ENCODE measurements around the gene SMYD1.

Gene SMYD1

DNA sequence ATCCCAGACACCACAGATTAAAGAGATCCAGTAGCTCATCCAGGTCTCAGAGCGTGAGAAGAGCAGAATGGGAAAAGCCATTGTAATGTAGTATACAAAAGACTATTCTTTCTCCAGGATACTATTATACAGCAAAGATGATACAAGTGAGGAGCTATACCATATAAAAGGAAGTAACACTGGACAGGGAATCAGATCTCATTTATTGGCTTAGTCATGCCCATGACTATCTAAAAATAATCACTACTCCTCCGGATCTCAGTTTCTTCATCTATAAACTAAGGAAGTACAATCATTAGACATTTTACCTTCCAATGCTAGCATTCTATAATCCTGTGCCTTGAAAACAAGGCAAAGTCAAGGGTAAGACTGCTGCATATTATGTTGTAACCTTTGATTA lies 31.4 kb upstream of the SMYD1 start:
- TF ChIP-seq REST (IDR thresholded peaks at IDR 0.05; ENCODE audit: low read depth) (no peak), NFIC (IDR thresholded peaks at IDR 0.05) (no peak), TEAD4 (IDR thresholded peaks at IDR 0.05) (no peak), CREB1 (IDR thresholded peaks at IDR 0.05; ENCODE audit: low read depth) (no peak), TCF12 (IDR thresholded peaks at IDR 0.05; ENCODE audit: low read depth) (no peak), YY1 (IDR thresholded peaks at IDR 0.05; ENCODE audit: low read depth) (no peak), MAX (IDR thresholded peaks at IDR 0.05) (no peak), EP300 (IDR thresholded peaks at IDR 0.05; ENCODE audit: borderline replicate concordance) (no peak), RAD21 (IDR thresholded peaks at IDR 0.05; ENCODE audit: low read depth) (no peak)

- no peak for TF ChIP-seq CEBPB (IDR thresholded peaks at IDR 0.05)
- TF ChIP-seq ZBTB7A (IDR thresholded peaks at IDR 0.05; ENCODE audit: low read depth) = no peak
- no peak for TF ChIP-seq YY1 (IDR thresholded peaks at IDR 0.05; ENCODE audit: low read depth)
- no peak for TF ChIP-seq CREB1 (IDR thresholded peaks at IDR 0.05; ENCODE audit: low read depth)
- TF ChIP-seq TEAD4 (IDR thresholded peaks at IDR 0.05) = no peak
- TF ChIP-seq FOXM1 (IDR thresholded peaks at IDR 0.05; ENCODE audit: borderline replicate concordance, low read depth) = no peak
- TF ChIP-seq NFIC (IDR thresholded peaks at IDR 0.05) = no peak
- no peak for TF ChIP-seq TCF12 (IDR thresholded peaks at IDR 0.05; ENCODE audit: low read depth)
- TF ChIP-seq USF1 (IDR thresholded peaks at IDR 0.05) = no peak
Observed at GRCh38 chr2:88036606-88037005, 31.0 kb upstream of the SMYD1 start.

- no peak for TF ChIP-seq ZBTB7A (IDR thresholded peaks at IDR 0.05; ENCODE audit: low read depth)
- no peak for TF ChIP-seq MAX (IDR thresholded peaks at IDR 0.05)
- no peak for TF ChIP-seq USF1 (IDR thresholded peaks at IDR 0.05)
- no peak for TF ChIP-seq EP300 (IDR thresholded peaks at IDR 0.05; ENCODE audit: borderline replicate concordance)
- TF ChIP-seq CREB1 (IDR thresholded peaks at IDR 0.05; ENCODE audit: low read depth) = no peak
- TF ChIP-seq FOXM1 (IDR thresholded peaks at IDR 0.05; ENCODE audit: borderline replicate concordance, low read depth) = no peak
- TF ChIP-seq TCF12 (IDR thresholded peaks at IDR 0.05; ENCODE audit: low read depth) = no peak
- TF ChIP-seq RAD21 (IDR thresholded peaks at IDR 0.05; ENCODE audit: low read depth) = no peak
- TF ChIP-seq EGR1 (IDR thresholded peaks at IDR 0.05) = no peak
- no peak for TF ChIP-seq YY1 (IDR thresholded peaks at IDR 0.05; ENCODE audit: low read depth)
- no peak for TF ChIP-seq TAF1 (IDR thresholded peaks at IDR 0.05; ENCODE audit: low read depth)
Observed at GRCh38 chr2:88038263-88039105, 29.1 kb upstream of the SMYD1 start.

- no peak for TF ChIP-seq FOXM1 (IDR thresholded peaks at IDR 0.05; ENCODE audit: borderline replicate concordance, low read depth)
- TF ChIP-seq TAF1 (IDR thresholded peaks at IDR 0.05; ENCODE audit: low read depth) = no peak
- no peak for TF ChIP-seq USF1 (IDR thresholded peaks at IDR 0.05)
- no peak for TF ChIP-seq MAX (IDR thresholded peaks at IDR 0.05)
- no peak for TF ChIP-seq TEAD4 (IDR thresholded peaks at IDR 0.05)
- TF ChIP-seq ZBTB7A (IDR thresholded peaks at IDR 0.05; ENCODE audit: low read depth) = no peak
- no peak for TF ChIP-seq CEBPB (IDR thresholded peaks at IDR 0.05)
- no peak for TF ChIP-seq RAD21 (IDR thresholded peaks at IDR 0.05; ENCODE audit: low read depth)
- no peak for TF ChIP-seq NFIC (IDR thresholded peaks at IDR 0.05)
- no peak for TF ChIP-seq CREB1 (IDR thresholded peaks at IDR 0.05; ENCODE audit: low read depth)
- no peak for TF ChIP-seq YY1 (IDR thresholded peaks at IDR 0.05; ENCODE audit: low read depth)
- no peak for TF ChIP-seq EGR1 (IDR thresholded peaks at IDR 0.05)
- TF ChIP-seq TCF12 (IDR thresholded peaks at IDR 0.05; ENCODE audit: low read depth) = no peak
- no peak for TF ChIP-seq EP300 (IDR thresholded peaks at IDR 0.05; ENCODE audit: borderline replicate concordance)
- TF ChIP-seq REST (IDR thresholded peaks at IDR 0.05; ENCODE audit: low read depth) = no peak
Observed at GRCh38 chr2:88042476-88042875, 25.1 kb upstream of the SMYD1 start.

DNA sequence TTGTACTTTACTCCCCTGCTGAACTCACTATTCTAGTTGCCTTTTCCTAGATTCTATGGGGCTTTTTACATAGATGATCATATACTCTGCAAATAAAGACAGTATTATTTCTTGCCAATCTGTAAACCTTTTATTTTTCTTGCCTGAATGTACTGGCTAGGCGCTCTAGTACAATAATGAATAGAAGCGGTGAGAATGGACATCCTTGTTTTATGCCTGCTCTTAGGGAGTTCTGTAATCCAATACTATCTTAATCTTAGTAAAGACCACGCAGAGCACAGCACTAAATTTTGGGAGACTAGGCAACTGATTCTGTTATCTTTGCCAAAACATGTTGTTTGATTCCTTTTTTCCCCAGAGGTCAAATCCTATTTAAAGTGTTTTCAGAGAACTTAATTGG lies 19.1 kb upstream of the SMYD1 start:
- TF ChIP-seq NFIC (IDR thresholded peaks at IDR 0.05) (no peak), REST (IDR thresholded peaks at IDR 0.05; ENCODE audit: low read depth) (no peak), EP300 (IDR thresholded peaks at IDR 0.05; ENCODE audit: borderline replicate concordance) (no peak), RAD21 (IDR thresholded peaks at IDR 0.05; ENCODE audit: low read depth) (no peak), TCF12 (IDR thresholded peaks at IDR 0.05; ENCODE audit: low read depth) (no peak), TEAD4 (IDR thresholded peaks at IDR 0.05) (no peak), USF1 (IDR thresholded peaks at IDR 0.05) (no peak), CREB1 (IDR thresholded peaks at IDR 0.05; ENCODE audit: low read depth) (no peak), MAX (IDR thresholded peaks at IDR 0.05) (no peak), TAF1 (IDR thresholded peaks at IDR 0.05; ENCODE audit: low read depth) (no peak), CEBPB (IDR thresholded peaks at IDR 0.05) (no peak), YY1 (IDR thresholded peaks at IDR 0.05; ENCODE audit: low read depth) (no peak), EGR1 (IDR thresholded peaks at IDR 0.05) (no peak), FOXM1 (IDR thresholded peaks at IDR 0.05; ENCODE audit: borderline replicate concordance, low read depth) (no peak), ZBTB7A (IDR thresholded peaks at IDR 0.05; ENCODE audit: low read depth) (no peak)
